NCI-H128 (cell line): ENCODE results near the gene NDP.

Source experiments
- DNase-seq: peaks from one replicate; lab custom pipeline; 2025; ENCODE audit not compliant: unreplicated experiment; lab: John Stamatoyannopoulos, UW

The NDP gene

GRCh38 chrX:43973249-43974099 lies at the start of gene NDP:
NDP (minus strand) TSS chrX:43973390; CDS start chrX:43958645, 14,745 bp downstream.
- no peak for DNase-seq

GRCh38 chrX:44022964-44023363 lies 49.8 kb upstream of the NDP start:
- DNase-seq = no peak

GRCh38 chrX:44020693-44021092 lies 47.5 kb upstream of the NDP start:
- no peak for DNase-seq

- DNase-seq = no peak
Observed at GRCh38 chrX:44019911-44020310, 46.7 kb upstream of the NDP start.

GRCh38 chrX:44017676-44018075 lies 44.5 kb upstream of the NDP start:
- no peak for DNase-seq

GRCh38 chrX:44016906-44017305 lies 43.7 kb upstream of the NDP start:
- DNase-seq = no peak

- no peak for DNase-seq
Observed at GRCh38 chrX:44012484-44013096, 39.4 kb upstream of the NDP start.

- DNase-seq = no peak
Observed at GRCh38 chrX:44011506-44011905, 38.3 kb upstream of the NDP start.

GRCh38 chrX:44010626-44011025 lies 37.4 kb upstream of the NDP start:
- no peak for DNase-seq

GRCh38 chrX:44006081-44006480 lies 32.9 kb upstream of the NDP start:
- DNase-seq = no peak

GRCh38 chrX:44003975-44004374 lies 30.8 kb upstream of the NDP start:
- no peak for DNase-seq

GRCh38 chrX:44002567-44002966 lies 29.4 kb upstream of the NDP start:
- no peak for DNase-seq

- no peak for DNase-seq
Observed at GRCh38 chrX:43998374-43998773, 25.2 kb upstream of the NDP start.

GRCh38 chrX:43996491-43996890 lies 23.3 kb upstream of the NDP start:
- no peak for DNase-seq

GRCh38 chrX:43986083-43986482 lies 12.9 kb upstream of the NDP start:
- no peak for DNase-seq

GRCh38 chrX:43985511-43985910 lies 12.3 kb upstream of the NDP start:
- DNase-seq = no peak

GRCh38 chrX:43978226-43978625 lies 5.0 kb upstream of the NDP start:
- DNase-seq = no peak

GRCh38 chrX:43976205-43976604 lies 3.0 kb upstream of the NDP start:
- DNase-seq = no peak

- no peak for DNase-seq
Observed at GRCh38 chrX:43975796-43976195, 2.6 kb upstream of the NDP start.

GRCh38 chrX:43974741-43975465 lies 1.7 kb upstream of the NDP start:
- no peak for DNase-seq

GRCh38 chrX:43974100-43974475 lies 898 bp upstream of the NDP start:
- no peak for DNase-seq
